GM12878 (cell line): ENCODE measurements around the gene TRPM8. TPM values are rescaled to one million over a fixed set of nuclear protein-coding genes. Genes with fewer than 3 reads are reported as not detected.

Experiments used
- ATAC-seq: fragments of 200-7000 bp; cut with Tn5 transposase; 3 replicates; pipeline ENCODE4 v1.9.1; 2020; ENCODE audit warnings: mild to moderate bottlenecking, moderate library complexity
- BruUV-seq: library from RNA; stranded (reverse); fragments of 400-500 nt; replicated peaks from 2 replicates; lab custom pipeline; 2021; lab: Mats Ljungman, UMichigan
- CTCF ChIA-PET: fragments of 300-600 bp; sonication (Branson Sonifier 250); formaldehyde crosslinking; extraction: SDS; loops from one replicate; lab custom pipeline; 2021; ENCODE audit warnings: inconsistent platforms; lab: Yijun Ruan, JAX
- POLR2A ChIA-PET: fragments of 350-600 bp; formaldehyde crosslinking; extraction: SDS; loops from one replicate; lab custom pipeline; 2021; ENCODE audit warnings: inconsistent platforms; lab: Charles Lee
- RAD21 ChIA-PET: fragments of 300-600 bp; sonication (Branson Sonifier 250); formaldehyde crosslinking; loops from one replicate; lab custom pipeline; 2023; ENCODE audit warnings: antibody characterized with exemption; ENCODE audit not compliant: unreplicated experiment; lab: Charles Lee
- SMC1A ChIA-PET: fragments of 300-600 bp; sonication (Branson Sonifier 250); formaldehyde crosslinking; loops from one replicate; lab custom pipeline; 2023; ENCODE audit not compliant: unreplicated experiment, uncharacterized antibody; lab: Charles Lee
- DNase-seq: peaks from one replicate; pipeline ENCODE4 v3.0.0-alpha.2; 2011; ENCODE audit warnings: low read depth, low spot score
- FAIRE-seq: peaks from 3 replicates; lab custom pipeline; 2011; peaks lifted over from hg19 to GRCh38; lab: Jason Lieb, UNC
- H2AFZ ChIP-seq: 2 replicates; pipeline ENCODE4 v1.6.0; 2011; ENCODE audit warnings: low read depth, low read length, control low read depth; ENCODE audit not compliant: control insufficient read depth
- H3K27ac ChIP-seq: 2 replicates; pipeline ENCODE4 v1.5.1; 2011; ENCODE audit warnings: control low read depth; ENCODE audit not compliant: control insufficient read depth, insufficient read depth
- H3K27me3 ChIP-seq, 2 experiments: replicated peaks in 1 of 2; 2 replicates each; pipeline versions ENCODE4 v1.6.0 to v1.6.1; 2011; ENCODE audit warnings: low read length in 1 of 2; ENCODE audit not compliant: control insufficient read depth in 2 of 2, insufficient read depth in 2 of 2
- H3K36me3 ChIP-seq, 2 experiments: 2 replicates each; pipeline ENCODE4 v1.5.1; 2011; ENCODE audit warnings: low read length in 1 of 2; ENCODE audit not compliant: control insufficient read depth in 2 of 2, insufficient read depth in 2 of 2
- H3K4me1 ChIP-seq: 2 replicates; pipeline ENCODE4 v1.6.1; 2011; ENCODE audit warnings: mild to moderate bottlenecking, low read length, moderate library complexity, mixed read lengths; ENCODE audit not compliant: control insufficient read depth, insufficient read depth
- H3K4me2 ChIP-seq: 2 replicates; pipeline ENCODE4 v1.6.0; 2011; ENCODE audit warnings: control low read depth; ENCODE audit not compliant: control insufficient read depth, insufficient read depth
- H3K4me3 ChIP-seq: fragments of 200-600 bp; sonication (generic); 2 replicates; pipeline ENCODE4 v1.5.1; 2016
- H3K79me2 ChIP-seq: 2 replicates; pipeline ENCODE4 v1.6.0; 2011; ENCODE audit warnings: low read length; ENCODE audit not compliant: control insufficient read depth, insufficient read depth
- H3K9ac ChIP-seq: 2 replicates; pipeline ENCODE4 v1.8.0; 2011; ENCODE audit warnings: low read length, control low read depth, mixed read lengths; ENCODE audit not compliant: control insufficient read depth, insufficient read depth
- H3K9me3 ChIP-seq: replicated peaks from 3 replicates; pipeline ENCODE4 v1.5.1; 2011; ENCODE audit warnings: mild to moderate bottlenecking, low read length; ENCODE audit not compliant: control insufficient read depth, insufficient read depth
- H4K20me1 ChIP-seq: 2 replicates; pipeline ENCODE4 v1.6.0; 2011; ENCODE audit not compliant: control insufficient read depth, insufficient read depth
- BMI1 ChIP-seq: fragments of 450-650 bp; IDR thresholded peaks from 2 replicates; pipeline ENCODE4 v1.6.1; 2016; ENCODE audit warnings: mild to moderate bottlenecking, moderate library complexity, borderline replicate concordance
- FOXM1 ChIP-seq: IDR thresholded peaks from 2 replicates; pipeline ENCODE4 v1.6.1; 2012; ENCODE audit warnings: low read depth, mild to moderate bottlenecking, inconsistent platforms, low read length, moderate library complexity
- MAX ChIP-seq: IDR thresholded peaks from 2 replicates; pipeline ENCODE4 v1.6.1; 2012; ENCODE audit warnings: low read depth, low read length, improper control_type of control experiment
- SMC3 ChIP-seq: IDR thresholded peaks from 2 replicates; pipeline ENCODE4 v1.6.1; 2011; ENCODE audit warnings: low read length, improper control_type of control experiment, borderline replicate concordance
- WGBS: methylation state at CpG from one replicate; pipeline ENCODE4 v1.1.6; 2016; ENCODE audit warnings: low lambda C conversion rate; ENCODE audit not compliant: insufficient replicate concordance, insufficient coverage; ENCODE audit errors: missing lambda C conversion rate; 5-methylcytosine and 5-hydroxymethylcytosine counted together
- in situ Hi-C: fragments of 300-500 bp; cut with MboI; formaldehyde crosslinking; loops from 9 replicates; pipeline ENCODE4 v1.14.3; 2018; ENCODE audit warnings: mixed read lengths
- intact Hi-C: fragments of 100-400 bp; cut with micrococcal nuclease; formaldehyde crosslinking; loops from one replicate; pipeline ENCODE4 v1.14.2; 2022; ENCODE audit not compliant: unreplicated experiment
- polyA plus RNA-seq, 11 experiments: library from polyadenylated mRNA; depleted of rRNA in 4 of 11; unstranded in 6 of 11; stranded (reverse) in 5 of 11; fragments of >200 nt; fragmentation: Nextera tagmentation in 4 of 11; fragmentation: Illumina TruSeq in 1 of 11; extraction: Ambion mirVana in 4 of 11; extraction: Trizol in 1 of 11; gene quantifications; 1 replicate in 1 of 11; 2 replicates in 10 of 11; pipeline versions ENCODE4 v1.2.1 to v1.2.3, GENCODE V29; 2011 to 2016; ENCODE audit warnings: inconsistent platforms in 2 of 11, missing spikeins in 2 of 11, low read depth in 1 of 11
- total RNA-seq, 4 experiments: library from RNA; depleted of rRNA in 3 of 4; stranded (reverse); fragments of >200 nt in 3 of 4; fragmentation: Illumina TruSeq in 1 of 4; extraction: Trizol in 1 of 4; gene quantifications; 2 replicates each; pipeline versions ENCODE4 v1.2.1 to v1.2.3, GENCODE V29; 2013 to 2021
- TF ChIP-seq, protein P1 (sequence below): IDR thresholded peaks from 2 replicates; pipeline ENCODE4 v1.6.1; 2012; ENCODE audit warnings: improper control_type of control experiment, low read depth, low read length; ENCODE audit not compliant: insufficient replicate concordance
- TF ChIP-seq, protein P2 (sequence below), 3 experiments: IDR thresholded peaks in 2 of 3; conservative IDR thresholded peaks in 1 of 3; 2 replicates each; pipeline ENCODE4 v1.5.1; 2011; ENCODE audit warnings: low read depth in 3 of 3, low read length in 3 of 3, mild to moderate bottlenecking in 3 of 3, control low read depth in 2 of 3, moderate library complexity in 2 of 3, inconsistent platforms in 1 of 3, mixed read lengths in 1 of 3; ENCODE audit not compliant: control insufficient read depth in 2 of 3, insufficient read depth in 1 of 3; ENCODE audit errors: extremely low read depth in 1 of 3

Gene TRPM8
- total and polyA plus RNA-seq, 10 of the 15 experiments (the other 5 are each of a cell fraction or from before 2014, with no cell fraction given), result 3.9 TPM; not detected in 9

DNA sequence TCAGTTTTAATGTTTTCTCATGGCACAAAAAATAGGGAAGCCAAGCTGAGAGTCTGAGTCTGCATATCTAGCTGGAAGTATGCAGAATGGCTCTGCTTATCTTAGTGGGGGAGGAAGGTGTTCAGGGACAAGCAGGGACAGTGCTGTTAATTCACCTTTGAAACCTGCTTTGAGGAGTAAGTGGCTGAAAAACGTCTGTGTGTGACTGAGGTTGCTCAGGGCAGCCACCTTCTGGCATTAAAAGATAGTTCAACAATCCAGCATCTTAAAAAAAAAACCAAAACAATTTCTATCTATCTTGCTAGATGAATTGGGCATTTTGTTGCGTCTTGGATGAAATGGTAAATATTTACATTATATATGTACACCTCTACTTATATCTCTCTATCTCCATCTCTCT is 2.0 kb upstream of the TRPM8 start:
- Histone ChIP-seq H3K36me3 (no peaks in the 10 kb centered on the region), H3K4me3 (no peak overlapping the region), H4K20me1 (no peaks in the 10 kb centered on the region), H3K4me1 (no peaks in the 10 kb centered on the region), H3K9ac (no peak overlapping the region), H3K79me2 (no peaks in the 10 kb centered on the region), H3K27ac (no peak overlapping the region), H3K9me3 (no peaks in the 10 kb centered on the region), H3K4me2 (no peak overlapping the region), H3K27me3 (no peaks in the 10 kb centered on the region), H2AFZ (no peak overlapping the region)
- ChIA-PET RAD21 (no interaction called here), POLR2A (no interaction called here), CTCF (interaction anchor here (1.2 kb wide), 1 partner anchor 18 kb away, joined by 3 read pairs; no protein-coding TSS in a partner anchor), SMC1A (interaction anchor here (0.7 kb wide), 1 partner anchor 15 kb away, joined by 3 read pairs; no protein-coding TSS in a partner anchor)
- DNase-seq, result no peak
- 4% methylated on average over 2 of the region's 2 CpGs for WGBS
- in situ Hi-C loops, result no loop called here
- BruUV-seq, result no TSS peak
- no peak for FAIRE-seq
- intact Hi-C loops, result no loop called here
- ATAC-seq, result no peak
- TF ChIP-seq, protein P1, sequence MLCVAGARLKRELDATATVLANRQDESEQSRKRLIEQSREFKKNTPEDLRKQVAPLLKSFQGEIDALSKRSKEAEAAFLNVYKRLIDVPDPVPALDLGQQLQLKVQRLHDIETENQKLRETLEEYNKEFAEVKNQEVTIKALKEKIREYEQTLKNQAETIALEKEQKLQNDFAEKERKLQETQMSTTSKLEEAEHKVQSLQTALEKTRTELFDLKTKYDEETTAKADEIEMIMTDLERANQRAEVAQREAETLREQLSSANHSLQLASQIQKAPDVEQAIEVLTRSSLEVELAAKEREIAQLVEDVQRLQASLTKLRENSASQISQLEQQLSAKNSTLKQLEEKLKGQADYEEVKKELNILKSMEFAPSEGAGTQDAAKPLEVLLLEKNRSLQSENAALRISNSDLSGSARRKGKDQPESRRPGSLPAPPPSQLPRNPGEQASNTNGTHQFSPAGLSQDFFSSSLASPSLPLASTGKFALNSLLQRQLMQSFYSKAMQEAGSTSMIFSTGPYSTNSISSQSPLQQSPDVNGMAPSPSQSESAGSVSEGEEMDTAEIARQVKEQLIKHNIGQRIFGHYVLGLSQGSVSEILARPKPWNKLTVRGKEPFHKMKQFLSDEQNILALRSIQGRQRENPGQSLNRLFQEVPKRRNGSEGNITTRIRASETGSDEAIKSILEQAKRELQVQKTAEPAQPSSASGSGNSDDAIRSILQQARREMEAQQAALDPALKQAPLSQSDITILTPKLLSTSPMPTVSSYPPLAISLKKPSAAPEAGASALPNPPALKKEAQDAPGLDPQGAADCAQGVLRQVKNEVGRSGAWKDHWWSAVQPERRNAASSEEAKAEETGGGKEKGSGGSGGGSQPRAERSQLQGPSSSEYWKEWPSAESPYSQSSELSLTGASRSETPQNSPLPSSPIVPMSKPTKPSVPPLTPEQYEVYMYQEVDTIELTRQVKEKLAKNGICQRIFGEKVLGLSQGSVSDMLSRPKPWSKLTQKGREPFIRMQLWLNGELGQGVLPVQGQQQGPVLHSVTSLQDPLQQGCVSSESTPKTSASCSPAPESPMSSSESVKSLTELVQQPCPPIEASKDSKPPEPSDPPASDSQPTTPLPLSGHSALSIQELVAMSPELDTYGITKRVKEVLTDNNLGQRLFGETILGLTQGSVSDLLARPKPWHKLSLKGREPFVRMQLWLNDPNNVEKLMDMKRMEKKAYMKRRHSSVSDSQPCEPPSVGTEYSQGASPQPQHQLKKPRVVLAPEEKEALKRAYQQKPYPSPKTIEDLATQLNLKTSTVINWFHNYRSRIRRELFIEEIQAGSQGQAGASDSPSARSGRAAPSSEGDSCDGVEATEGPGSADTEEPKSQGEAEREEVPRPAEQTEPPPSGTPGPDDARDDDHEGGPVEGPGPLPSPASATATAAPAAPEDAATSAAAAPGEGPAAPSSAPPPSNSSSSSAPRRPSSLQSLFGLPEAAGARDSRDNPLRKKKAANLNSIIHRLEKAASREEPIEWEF, result no peak
- TF ChIP-seq BMI1 (no peak), MAX (no peak), FOXM1 (no peak), SMC3 (peak; percentile 14; the same call in 1 of the 2 replicates)
- TF ChIP-seq, protein P2, sequence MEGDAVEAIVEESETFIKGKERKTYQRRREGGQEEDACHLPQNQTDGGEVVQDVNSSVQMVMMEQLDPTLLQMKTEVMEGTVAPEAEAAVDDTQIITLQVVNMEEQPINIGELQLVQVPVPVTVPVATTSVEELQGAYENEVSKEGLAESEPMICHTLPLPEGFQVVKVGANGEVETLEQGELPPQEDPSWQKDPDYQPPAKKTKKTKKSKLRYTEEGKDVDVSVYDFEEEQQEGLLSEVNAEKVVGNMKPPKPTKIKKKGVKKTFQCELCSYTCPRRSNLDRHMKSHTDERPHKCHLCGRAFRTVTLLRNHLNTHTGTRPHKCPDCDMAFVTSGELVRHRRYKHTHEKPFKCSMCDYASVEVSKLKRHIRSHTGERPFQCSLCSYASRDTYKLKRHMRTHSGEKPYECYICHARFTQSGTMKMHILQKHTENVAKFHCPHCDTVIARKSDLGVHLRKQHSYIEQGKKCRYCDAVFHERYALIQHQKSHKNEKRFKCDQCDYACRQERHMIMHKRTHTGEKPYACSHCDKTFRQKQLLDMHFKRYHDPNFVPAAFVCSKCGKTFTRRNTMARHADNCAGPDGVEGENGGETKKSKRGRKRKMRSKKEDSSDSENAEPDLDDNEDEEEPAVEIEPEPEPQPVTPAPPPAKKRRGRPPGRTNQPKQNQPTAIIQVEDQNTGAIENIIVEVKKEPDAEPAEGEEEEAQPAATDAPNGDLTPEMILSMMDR (IDR thresholded peaks at IDR 0.05 in 2 of 3, conservative IDR thresholded peaks at IDR 0.05 in 1 of 3; ENCODE audit: control insufficient read depth in 2 of 3, extremely low read depth in 1 of 3, insufficient read depth in 1 of 3, low read depth in 3 of 3, low read length in 3 of 3), result peak in 2 of 3 experiments; percentile 27 to 34; a peak in 3 of 6 replicates
